Endodermal cell (in vitro differentiated cells): ENCODE results near the gene SLC24A3. TPM values are rescaled to one million over a fixed set of nuclear protein-coding genes. Genes with fewer than 3 reads are reported as not detected.
A peak's percentile ranks its signal among the peaks of the same experiment; 100 is the strongest.

Experiments used
- DNase-seq: peaks from one replicate; pipeline ENCODE4 v3.0.0-alpha.2; 2017
- H3K27ac ChIP-seq: 2 replicates; pipeline ENCODE4 v1.5.1; 2013; ENCODE audit warnings: mild to moderate bottlenecking, low read depth, low read length, moderate library complexity
- H3K27me3 ChIP-seq: 2 replicates; pipeline ENCODE4 v1.6.1; 2013; ENCODE audit warnings: mild to moderate bottlenecking, low read length, moderate library complexity; ENCODE audit not compliant: insufficient read depth, control insufficient read depth, poor library complexity, severe bottlenecking
- H3K36me3 ChIP-seq: 2 replicates; pipeline ENCODE4 v1.7.0; 2013; ENCODE audit warnings: mild to moderate bottlenecking, low read length, moderate library complexity; ENCODE audit not compliant: control insufficient read depth, insufficient read depth
- H3K4me1 ChIP-seq: one replicate; pipeline ENCODE4 v1.7.0; 2013; ENCODE audit warnings: low read length; ENCODE audit not compliant: control insufficient read depth, insufficient read depth
- H3K4me3 ChIP-seq: 2 replicates; pipeline ENCODE4 v1.5.1; 2013; ENCODE audit warnings: mild to moderate bottlenecking, low read length, moderate library complexity
- H3K9ac ChIP-seq: 2 replicates; pipeline ENCODE4 v1.6.1; 2013; ENCODE audit warnings: mild to moderate bottlenecking, low read length, moderate library complexity; ENCODE audit not compliant: poor library complexity, severe bottlenecking; ENCODE audit errors: extremely low read depth
- H3K9me3 ChIP-seq: 2 replicates; pipeline ENCODE4 v1.6.1; 2013; ENCODE audit warnings: mild to moderate bottlenecking, low read length, moderate library complexity; ENCODE audit not compliant: control insufficient read depth
- H3K27ac Mint-ChIP-seq: 2 replicates; pipeline ENCODE4 v1.8.0; 2020; ENCODE audit warnings: mixed read lengths
- H3K27me3 Mint-ChIP-seq: 2 replicates; pipeline ENCODE4 v1.8.0; 2021; ENCODE audit warnings: mild to moderate bottlenecking, mixed read lengths; ENCODE audit not compliant: insufficient read depth
- H3K36me3 Mint-ChIP-seq: 2 replicates; pipeline ENCODE4 v1.8.0; 2020; ENCODE audit warnings: low read depth, mixed read lengths
- H3K4me1 Mint-ChIP-seq: 2 replicates; pipeline ENCODE4 v1.8.0; 2020; ENCODE audit warnings: mixed read lengths
- H3K4me3 Mint-ChIP-seq: 2 replicates; pipeline ENCODE4 v1.8.0; 2020; ENCODE audit warnings: mild to moderate bottlenecking, moderate library complexity, mixed read lengths
- H3K9me3 Mint-ChIP-seq: 2 replicates; pipeline ENCODE4 v1.8.0; 2020; ENCODE audit warnings: mild to moderate bottlenecking, mixed read lengths
- WGBS, 2 experiments: methylation state at CpG; one replicate each; pipeline versions ENCODE4 v1.1.5 to v1.1.7; 2013; ENCODE audit warnings: missing lambda C conversion rate in 2 of 2, mixed read lengths in 1 of 2; ENCODE audit not compliant: insufficient coverage in 1 of 2, insufficient read length in 1 of 2; 5-methylcytosine and 5-hydroxymethylcytosine counted together
- total RNA-seq, 2 donors: library from RNA; stranded (reverse); fragmentation: NEBNext Ultra II Directional in 1 of 2; extraction: Animal tissue kit (Norgen Biotek cat#: 25700) in 1 of 2; gene quantifications; 2 replicates in 1 of 2; 3 replicates in 1 of 2; pipeline ENCODE4 v1.2.1, GENCODE V29; 2021
- TF ChIP-seq, protein P1 (sequence below): fragments of 200-600 bp; sonication (generic); conservative IDR thresholded peaks from 2 replicates; pipeline ENCODE4 v1.5.0; 2021; ENCODE audit warnings: antibody characterized with exemption, mild to moderate bottlenecking

SLC24A3 gene
- total RNA-seq, 2 donors from 2014 or later: 1.5 to 1.8 TPM

DNA sequence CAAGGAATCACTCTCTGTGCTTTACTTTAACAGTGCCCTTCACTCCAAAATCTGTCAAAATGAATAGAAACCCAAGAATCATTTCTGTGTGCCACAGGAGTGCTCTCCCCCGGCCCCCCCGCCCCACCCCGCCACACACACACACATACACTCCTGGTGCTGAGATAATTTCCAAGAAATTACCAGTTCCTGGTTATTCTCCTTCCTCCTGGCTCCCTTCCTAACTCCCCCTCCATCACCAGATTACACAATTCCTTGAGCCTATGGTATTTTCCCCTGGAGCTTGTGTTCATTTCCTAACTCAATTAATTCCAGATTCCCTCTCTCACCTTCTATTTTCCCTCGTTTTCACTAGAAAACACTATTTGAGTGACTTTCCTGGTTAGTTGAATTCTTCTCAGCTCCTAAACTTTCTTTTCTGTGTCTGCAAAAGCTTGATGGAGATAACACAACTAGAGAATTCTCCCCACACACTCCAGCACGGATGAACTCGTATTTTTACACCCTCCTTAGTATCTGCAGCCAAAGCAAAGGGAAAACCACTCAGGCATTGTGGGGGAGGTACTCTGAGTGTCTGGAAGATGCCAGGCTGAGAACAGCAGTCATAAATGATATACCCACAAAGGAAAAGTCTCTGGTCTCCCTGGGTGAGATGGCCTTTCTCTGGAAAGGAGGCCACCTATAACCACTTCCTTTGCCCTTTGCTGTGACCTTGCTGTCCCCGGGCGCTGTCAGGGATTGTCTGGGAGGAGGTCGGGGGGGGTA, 1.9 kb upstream of the SLC24A3 start:
- no peaks in the 10 kb centered on the region for H3K36me3 ChIP-seq
- H3K4me3 Mint-ChIP-seq: no peak overlapping the region
- TF ChIP-seq, protein P1, sequence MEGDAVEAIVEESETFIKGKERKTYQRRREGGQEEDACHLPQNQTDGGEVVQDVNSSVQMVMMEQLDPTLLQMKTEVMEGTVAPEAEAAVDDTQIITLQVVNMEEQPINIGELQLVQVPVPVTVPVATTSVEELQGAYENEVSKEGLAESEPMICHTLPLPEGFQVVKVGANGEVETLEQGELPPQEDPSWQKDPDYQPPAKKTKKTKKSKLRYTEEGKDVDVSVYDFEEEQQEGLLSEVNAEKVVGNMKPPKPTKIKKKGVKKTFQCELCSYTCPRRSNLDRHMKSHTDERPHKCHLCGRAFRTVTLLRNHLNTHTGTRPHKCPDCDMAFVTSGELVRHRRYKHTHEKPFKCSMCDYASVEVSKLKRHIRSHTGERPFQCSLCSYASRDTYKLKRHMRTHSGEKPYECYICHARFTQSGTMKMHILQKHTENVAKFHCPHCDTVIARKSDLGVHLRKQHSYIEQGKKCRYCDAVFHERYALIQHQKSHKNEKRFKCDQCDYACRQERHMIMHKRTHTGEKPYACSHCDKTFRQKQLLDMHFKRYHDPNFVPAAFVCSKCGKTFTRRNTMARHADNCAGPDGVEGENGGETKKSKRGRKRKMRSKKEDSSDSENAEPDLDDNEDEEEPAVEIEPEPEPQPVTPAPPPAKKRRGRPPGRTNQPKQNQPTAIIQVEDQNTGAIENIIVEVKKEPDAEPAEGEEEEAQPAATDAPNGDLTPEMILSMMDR: no peak
- peaks cover 16% of the 10 kb centered on the region for H3K27me3 ChIP-seq
- H3K9me3 ChIP-seq: no peaks in the 10 kb centered on the region
- no peaks in the 10 kb centered on the region for H3K4me1 ChIP-seq
- no peak overlapping the region for H3K27ac Mint-ChIP-seq
- no peak overlapping the region for H3K4me3 ChIP-seq
- no peak overlapping the region for H3K27ac ChIP-seq
- no peak for DNase-seq
- H3K9me3 Mint-ChIP-seq: no peaks in the 10 kb centered on the region
- WGBS, 2 experiments: 78 to 90% methylated on average over 2 to 9 of the region's 9 CpGs
- H3K27me3 Mint-ChIP-seq: peaks cover 48% of the 10 kb centered on the region
- no peaks in the 10 kb centered on the region for H3K4me1 Mint-ChIP-seq
- H3K9ac ChIP-seq: no peak overlapping the region
- no peaks in the 10 kb centered on the region for H3K36me3 Mint-ChIP-seq

DNA sequence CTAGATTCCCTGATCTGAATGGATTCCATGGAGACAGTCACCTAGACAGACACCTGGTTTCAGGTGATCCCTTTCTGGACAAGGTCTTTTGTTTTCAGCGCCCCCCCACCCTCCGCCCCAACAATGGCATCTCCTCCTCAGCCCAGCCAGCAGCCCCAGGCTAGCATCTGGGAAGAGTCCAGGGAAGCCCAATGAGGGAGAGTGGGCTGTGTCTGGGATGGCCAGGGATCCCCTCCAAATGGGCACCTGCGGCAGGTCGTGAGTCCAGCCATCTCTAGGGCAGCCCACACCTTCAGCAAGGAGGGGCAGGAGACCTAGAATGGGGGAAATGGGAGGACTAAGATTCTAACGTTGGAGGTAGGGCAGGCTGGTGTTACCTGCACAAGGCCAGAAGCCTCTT, 1.2 kb upstream of the SLC24A3 start:
- no peaks in the 10 kb centered on the region for H3K36me3 Mint-ChIP-seq
- Histone ChIP-seq H3K27me3 (peaks cover 16% of the 10 kb centered on the region), H3K9ac (no peak overlapping the region), H3K36me3 (no peaks in the 10 kb centered on the region), H3K4me1 (no peaks in the 10 kb centered on the region), H3K9me3 (no peaks in the 10 kb centered on the region), H3K4me3 (no peak overlapping the region), H3K27ac (no peak overlapping the region)
- peak overlapping the region; percentile 54 for H3K4me3 Mint-ChIP-seq
- TF ChIP-seq, protein P1: no peak
- DNase-seq: peak; percentile 49
- H3K4me1 Mint-ChIP-seq: no peaks in the 10 kb centered on the region
- H3K27ac Mint-ChIP-seq: no peak overlapping the region
- no peaks in the 10 kb centered on the region for H3K9me3 Mint-ChIP-seq
- peaks cover 50% of the 10 kb centered on the region for H3K27me3 Mint-ChIP-seq
- 87% methylated on average over 5 of the region's 5 CpGs; no CpG with 5 or more reads in 1 of the 2 experiments for WGBS, 2 experiments

DNA sequence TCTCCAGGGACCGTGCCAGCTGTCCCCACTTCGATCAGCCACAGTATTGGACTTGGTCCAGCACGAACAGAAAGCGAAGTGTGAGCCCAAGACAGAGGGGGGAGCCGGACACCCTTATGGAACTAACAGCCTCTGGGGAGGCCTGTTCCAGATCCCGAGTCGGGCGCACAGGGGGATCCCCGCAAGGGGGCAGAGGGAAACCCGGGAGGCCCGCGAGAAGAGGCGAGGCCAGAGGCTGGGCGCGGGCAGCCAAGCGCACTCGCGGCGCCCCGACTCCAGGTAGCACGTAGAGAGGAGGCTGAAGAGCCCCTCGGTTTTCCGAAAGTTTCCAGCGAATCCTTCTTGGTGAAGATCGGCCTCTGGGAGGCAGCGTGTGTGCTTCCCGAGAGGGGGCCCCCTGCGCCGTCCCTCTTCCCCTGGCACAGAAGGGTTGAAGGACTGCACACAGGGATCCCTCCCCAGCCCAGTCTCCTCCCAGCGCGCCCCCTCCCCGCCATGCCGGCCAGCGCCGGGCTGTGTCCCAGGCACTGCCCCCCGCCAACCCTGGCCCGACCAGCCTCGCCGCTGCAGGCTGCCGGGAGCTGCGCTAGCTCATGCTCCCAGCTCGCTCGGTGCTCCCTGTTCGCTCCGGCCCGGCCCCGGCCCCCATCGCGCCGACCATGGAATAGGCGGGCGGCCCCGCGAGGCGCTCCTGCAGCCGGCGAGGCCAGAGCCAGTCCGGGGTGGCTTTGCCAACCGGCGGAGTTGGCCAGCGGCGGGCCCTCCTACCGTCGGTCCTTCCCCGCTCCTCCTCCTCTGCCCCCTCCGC, 577 bp upstream of the SLC24A3 start:
- Histone ChIP-seq H3K27me3 (peaks cover 16% of the 10 kb centered on the region), H3K36me3 (no peaks in the 10 kb centered on the region), H3K4me1 (no peaks in the 10 kb centered on the region), H3K4me3 (peak overlapping the region; percentile 71), H3K9me3 (no peaks in the 10 kb centered on the region), H3K9ac (no peak overlapping the region), H3K27ac (no peak overlapping the region)
- peaks cover 50% of the 10 kb centered on the region for H3K27me3 Mint-ChIP-seq
- H3K4me1 Mint-ChIP-seq: no peaks in the 10 kb centered on the region
- H3K27ac Mint-ChIP-seq: no peak overlapping the region
- H3K9me3 Mint-ChIP-seq: no peaks in the 10 kb centered on the region
- WGBS, 2 experiments: 11 to 17% methylated on average over 17 to 66 of the region's 66 CpGs
- peak overlapping the region; percentile 54 for H3K4me3 Mint-ChIP-seq
- TF ChIP-seq, protein P1: peak; percentile 33
- peak; percentile 81 for DNase-seq
- no peaks in the 10 kb centered on the region for H3K36me3 Mint-ChIP-seq
